HG03378 (cell line): ENCODE results near the gene TMEM132A.

Experiments used
- ATAC-seq: cut with Tn5 transposase; IDR thresholded peaks from one replicate; pipeline ENCODE4 v1.9.1; 2021; ENCODE audit warnings: mild to moderate bottlenecking, moderate library complexity; ENCODE audit not compliant: unreplicated experiment

Gene TMEM132A

DNA sequence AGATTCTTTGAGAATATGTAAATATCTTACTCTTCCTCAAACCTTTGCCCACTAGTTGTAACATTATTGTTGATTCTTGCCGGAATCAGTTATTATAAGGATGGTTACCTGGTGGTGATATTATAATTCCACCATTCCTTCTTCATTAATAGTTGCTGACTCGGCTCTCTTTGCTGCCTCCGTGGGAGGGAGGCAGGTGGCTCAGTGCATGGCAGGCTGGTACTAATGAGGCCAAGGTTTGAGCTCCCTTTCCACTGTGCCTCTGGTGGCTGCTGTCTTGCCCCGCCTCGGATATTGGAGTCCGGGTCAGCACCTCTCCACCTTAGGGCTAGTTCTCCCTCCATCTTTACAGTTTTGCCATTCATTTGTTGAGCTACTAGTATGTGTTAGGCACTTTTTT, 59.9 kb downstream of the TMEM132A start:
- no peak for ATAC-seq

GRCh38 chr11:60984636-60985035, 60.4 kb downstream of the TMEM132A start:
- ATAC-seq, result no peak

GRCh38 chr11:60985501-60985900, 61.2 kb downstream of the TMEM132A start:
- no peak for ATAC-seq

DNA sequence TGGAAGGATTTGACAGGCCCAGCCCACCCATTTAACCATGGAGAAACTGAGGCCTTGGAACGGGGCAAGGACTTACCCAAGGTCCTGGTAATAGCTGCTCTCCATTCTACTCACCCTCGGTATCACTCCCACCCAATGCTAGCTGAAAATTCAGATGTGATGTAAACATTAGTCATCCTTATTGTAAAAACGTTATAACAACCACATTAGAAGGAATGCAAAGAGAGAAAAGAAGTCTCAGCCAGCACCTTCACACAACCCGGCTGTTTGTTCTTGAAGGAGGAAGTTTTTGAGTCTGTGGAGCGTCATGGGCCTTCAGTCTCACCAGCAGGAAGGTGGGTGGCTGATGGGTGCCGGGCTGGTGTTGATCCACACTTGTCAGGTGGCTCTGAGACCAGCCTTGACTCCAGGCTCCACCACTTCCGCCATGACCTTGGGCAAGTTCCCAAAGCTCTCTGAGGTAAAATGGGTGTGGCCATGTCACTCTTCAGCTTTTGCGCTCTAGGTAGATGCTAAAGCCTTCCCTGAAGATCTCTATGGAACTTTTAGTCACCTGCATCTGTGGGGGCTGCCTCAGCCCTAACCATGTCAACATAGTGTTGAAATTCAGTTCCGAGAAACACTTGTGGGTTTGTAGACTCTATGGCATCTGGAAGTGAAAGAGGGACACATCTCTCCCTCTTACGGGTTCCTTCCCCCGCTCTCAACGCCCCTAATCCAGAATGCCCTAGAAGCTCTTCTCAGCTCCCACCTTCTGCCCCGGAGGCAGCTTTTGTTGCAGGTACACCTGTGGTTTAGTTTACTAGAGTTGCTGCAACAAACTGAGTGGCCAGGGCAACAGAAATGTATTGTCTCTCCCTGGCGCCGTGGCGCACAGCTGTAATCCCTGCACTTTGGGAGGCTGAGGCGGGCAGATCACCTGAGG, 62.0 kb downstream of the TMEM132A start:
- ATAC-seq, result no peak
